ENCODE results near the gene AEN.

AEN gene

DNA sequence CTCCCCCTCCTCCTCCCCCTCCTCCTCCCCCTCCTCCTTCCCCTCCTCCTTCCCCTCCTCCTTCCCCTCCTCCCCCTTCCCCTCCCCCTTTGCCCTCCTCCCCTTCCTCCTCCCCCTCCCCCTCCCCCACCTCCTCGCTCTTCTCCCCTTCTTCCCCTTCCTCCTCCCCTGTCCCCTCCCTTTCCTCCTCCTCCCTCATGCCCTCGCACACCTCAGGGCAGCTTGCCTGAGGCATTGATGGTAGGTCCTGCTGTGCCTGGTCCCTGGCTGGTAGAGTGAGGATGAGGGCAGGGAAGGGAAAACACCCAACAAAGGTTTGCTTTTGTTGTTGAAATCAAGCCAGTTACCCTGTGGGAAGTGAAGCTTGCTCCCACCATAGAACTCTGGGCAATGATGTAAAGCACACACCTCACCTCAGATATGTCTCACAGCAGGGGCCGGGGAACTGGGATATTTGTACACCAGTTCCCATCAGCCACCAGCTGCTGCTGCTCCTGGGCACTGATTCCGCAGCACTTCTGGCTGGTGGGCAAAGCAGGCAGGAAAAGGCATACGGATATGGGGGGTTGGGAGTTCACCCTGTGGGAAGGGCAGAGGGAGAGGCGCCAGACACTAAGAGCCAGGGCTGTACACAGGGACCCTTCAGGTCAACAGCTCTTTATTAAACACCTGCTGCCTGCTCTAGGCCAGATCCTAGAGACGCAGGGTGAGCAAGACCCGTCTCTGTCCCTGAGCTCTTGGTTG, 31.5 kb downstream of the AEN start:
- no peak for DNase-seq

DNA sequence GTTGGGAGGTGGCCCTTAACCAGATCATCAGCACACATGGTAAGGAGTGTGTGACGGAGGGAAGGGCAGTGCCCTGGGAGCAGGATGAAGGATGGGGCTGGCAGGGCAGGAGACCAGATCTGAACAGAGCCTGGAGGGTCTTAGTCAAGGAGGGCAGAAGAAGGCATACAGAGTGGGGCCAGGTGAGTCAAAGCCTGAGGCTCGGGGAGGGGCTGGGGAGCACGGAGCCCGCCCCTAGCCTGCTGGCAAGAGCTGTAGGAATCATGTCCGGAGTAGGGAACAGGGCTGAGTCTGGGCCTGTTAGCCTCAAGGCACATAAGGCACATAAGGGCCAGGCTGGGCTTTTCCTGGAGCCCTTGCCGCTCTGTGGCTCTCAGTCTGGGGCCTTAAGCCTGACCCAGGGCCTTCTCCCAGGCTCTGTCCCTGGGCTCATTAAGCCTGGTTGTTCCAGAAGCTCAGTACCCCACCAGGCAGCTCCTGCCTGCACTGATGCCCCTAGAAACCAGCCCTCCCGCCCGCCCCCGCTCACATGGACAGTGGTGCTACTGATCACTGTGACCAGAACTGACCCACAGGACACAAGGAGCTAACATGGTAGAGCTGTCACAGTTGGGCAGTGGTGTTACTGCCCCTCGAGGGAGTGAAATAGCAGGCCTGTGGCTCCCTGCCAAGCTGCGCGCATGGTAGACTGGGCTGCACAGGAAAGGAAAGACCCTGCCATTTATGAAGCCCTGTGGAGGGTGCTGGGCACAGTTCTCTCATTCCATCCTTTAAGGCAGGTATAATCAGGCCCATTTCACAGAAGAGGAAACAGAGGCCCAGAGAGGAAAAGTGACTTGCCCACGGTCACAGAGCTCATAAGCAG, 32.3 kb downstream of the AEN start:
- DNase-seq: no peak

DNA sequence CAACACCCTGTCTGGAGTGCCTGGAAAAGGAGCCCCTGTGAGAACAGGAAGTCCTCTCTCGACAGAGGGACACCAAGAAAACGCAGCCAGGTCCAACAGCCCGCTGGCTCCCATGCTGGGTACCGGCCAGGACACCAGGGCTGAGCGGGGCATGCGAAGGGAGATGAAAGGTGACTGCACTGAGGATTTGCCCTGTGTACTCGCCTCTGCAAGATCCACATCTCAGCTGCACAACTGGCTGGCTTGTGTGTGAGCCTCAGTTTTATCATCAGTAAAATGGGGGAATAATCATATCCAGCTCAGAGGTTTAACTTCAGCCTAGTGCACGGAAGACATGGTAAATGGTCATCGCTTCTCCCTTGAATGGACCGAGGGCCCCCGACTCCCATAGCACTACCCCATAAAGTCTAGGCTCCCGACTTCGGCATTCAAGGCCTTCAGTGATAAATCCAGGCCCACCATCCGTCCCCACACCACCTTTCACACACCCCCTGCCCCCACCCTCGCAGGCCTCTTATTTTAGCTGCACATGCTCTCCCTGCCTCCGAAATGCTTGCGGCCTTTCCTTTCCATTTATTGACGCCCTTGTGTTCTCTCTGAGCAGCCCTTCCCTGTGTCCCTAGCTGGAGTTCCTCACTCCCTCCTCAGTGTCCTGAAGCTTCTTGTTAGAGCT, 33.4 kb downstream of the AEN start:
- DNase-seq: no peak

DNA sequence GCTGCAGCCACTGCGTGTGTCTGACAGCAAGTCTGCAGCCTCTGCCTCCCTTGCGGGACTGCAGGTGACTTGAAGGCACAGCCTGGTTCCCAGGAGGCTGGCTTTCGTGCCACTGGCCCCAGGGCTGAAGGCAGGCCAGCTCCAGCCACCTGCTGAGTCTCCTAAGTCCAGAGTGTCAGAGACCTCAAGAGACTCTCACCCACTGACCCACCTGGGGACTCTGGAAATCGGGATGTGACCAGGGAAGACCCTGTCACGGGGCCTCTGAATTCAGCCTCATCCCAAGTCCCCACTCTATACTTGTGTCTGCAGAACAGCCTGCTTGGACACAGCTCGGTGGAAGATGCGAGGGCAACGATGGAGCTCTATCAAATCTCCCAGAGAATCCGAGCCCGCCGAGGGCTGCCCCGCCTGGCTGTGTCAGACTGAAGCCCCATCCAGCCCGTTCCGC, 34.0 kb downstream of the AEN start:
- DNase-seq: no peak

DNA sequence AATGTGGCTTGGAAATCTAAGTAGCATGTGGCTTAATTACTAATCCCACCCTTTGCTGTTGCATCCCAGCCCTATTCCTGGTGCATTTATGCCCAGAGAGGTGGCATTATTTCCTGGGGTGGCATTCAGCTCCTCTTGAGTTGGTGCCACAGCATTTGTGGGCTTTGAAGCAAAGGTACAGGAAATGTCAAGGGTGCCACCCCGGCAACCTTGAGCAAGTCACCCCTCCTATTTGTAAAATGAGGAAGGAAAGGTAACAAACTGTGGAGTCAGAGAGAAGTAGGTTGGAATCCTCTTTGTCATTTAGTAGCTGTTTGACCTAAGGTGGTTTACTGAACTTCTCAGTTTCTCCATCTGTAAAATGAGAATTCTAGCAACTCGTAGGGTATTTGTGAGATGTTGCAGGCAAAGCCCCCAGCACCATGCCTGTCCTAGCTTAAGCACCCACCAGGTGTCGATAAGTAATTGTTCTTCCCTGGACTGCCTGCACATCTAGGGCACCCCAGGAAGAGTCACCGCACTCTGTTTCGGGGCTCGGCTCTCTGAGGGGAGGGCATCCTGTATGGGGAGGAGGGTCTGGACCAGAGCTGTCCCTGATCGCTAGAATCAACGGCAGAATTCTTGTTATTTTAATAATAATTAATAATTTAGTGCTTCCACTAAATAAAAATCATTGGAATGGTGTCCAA, 34.8 kb downstream of the AEN start:
- no peak for DNase-seq

DNA sequence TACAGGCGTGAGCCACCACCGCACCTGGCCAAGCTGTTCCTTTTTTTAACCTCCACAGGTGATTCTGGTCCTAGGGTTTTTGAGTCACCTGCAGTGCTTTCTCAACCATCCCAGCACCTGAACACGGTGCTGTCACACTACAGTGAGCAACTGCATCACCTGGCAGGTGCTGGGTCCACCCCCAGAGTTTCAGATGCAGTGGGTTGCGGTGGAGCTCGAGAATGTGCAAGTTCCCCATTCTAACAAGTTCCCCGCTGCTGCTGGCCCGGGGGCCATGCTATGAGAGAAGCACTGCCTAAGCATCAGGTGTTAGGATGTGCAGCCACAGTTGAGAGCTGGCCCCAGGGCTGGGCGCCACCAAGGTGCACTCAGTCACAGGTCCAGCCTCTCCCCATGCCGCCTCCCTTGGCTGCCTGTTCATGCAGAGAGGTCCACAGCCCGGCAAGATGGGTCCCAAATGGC, 35.7 kb downstream of the AEN start:
- DNase-seq: no peak

DNA sequence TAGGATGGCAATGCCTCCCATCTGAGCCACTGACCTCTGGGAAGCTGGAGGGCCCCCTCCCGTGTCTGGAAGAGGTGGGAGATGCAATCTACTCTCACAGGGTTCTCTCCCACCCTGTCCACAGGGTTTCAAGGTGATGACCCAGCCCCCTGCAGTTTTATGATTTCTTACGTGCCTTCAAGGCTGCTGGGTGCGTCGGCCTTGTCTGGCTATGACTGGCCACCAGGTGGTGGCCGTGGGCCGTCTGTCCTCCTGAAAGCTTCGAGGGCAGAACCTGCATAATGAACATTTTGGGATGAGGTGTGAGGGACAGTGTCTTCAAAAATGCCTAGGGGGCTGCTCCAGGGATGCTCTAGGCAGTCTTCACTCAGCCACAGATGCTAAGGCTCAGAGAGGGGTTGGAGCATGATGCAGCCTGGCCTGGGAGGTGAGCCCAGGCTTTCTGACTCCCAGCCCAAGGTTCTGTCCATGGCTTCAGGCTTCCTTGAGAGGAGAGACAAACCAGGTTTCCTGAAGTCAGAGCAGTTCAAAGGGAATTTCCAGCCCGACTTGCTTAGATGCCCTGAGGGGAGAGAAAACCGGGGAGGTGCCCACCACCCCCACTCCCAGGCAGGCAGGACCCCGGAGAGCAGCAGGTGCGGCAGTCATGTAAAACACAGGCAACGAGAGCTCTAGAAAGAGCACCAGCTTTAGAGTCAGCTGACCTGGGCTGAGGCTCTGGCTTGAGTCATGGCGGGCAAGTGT, 36.4 kb downstream of the AEN start:
- no peak for DNase-seq

DNA sequence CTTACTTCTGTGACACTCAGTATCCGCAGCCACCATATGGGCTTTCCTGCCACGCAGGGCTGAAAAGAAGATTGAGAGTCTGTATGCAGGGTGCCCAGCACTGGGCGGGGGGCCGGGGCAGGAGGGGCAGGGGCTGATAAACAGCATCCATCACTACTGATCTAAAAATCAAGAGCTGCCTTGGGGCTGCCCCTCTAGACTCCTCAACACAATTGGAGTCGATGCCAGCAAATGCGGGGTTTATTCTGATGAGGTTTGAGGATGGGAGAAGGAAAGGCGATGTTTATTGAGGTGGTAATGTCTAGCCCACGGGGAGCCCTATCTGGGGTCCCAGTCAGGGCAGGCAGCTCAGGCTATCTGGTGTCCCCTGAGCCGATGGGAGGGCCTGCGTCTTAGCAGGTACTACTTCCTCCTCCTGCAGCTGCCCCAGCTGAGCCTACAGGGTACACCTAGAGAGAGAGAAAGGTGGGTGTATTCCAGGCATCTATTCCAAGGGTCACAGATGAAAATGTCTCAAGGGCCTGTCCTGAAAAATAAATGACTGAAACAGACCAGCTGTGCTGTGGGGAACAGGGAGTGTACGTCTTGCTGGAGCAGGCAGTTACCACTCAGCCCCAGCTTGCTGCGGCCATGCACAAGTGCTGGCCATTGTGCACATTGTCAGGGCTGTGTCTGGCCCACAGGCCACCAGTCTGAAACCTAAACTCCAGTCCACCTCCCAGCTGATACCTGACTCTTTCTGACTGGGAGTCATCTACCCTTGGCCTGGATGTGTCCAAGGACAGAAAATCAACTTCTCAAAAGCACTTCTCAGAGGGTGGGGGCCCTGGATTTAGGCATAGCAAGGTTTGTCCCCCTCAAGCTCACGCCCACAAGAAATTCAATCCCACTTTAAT, 37.2 kb downstream of the AEN start:
- DNase-seq: no peak

DNA sequence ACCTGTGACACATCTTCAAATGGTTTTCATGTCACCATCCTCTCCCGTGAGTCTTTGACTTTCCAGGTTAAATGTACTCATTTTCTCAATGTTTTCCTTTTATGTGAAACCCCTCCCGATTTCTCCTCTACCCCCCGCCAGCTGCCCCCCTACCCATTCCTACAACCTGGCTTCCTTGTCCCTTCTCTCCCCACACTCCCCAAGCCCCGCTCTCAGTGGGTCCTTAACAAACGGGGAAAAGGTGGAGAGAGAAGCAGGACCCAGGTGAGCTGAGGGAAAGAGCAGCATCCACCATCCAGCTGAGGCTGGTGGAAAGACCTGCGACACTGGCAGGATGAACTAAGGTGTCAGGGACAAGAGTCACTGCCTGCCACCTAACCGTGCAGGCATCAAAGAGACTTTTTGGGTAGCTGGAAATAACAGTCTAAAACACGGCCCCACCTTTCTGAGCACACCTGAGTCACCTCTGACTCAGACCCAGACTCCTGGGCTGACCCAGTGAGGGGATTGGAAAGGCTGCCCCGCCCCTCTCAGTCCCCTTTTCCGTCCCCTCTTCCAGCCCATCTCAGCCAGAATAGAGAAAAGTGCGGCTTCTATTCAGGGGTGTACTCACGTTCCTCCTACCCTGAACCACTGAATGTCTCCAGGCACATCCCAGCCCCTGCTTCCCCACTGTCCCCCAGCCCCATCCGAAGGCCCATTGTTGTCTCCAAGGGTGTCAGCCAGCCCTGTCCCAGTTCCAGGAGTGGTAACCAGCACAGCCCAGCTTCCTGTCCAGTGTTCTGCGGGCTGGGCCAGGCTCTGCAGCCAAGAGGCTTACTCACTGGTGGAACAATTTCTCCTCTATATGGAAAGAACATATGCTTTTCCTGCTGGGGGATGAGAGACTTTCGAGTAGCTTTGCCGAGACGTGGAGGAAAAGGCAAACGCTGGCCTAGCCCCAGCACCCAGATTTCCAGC, 38.1 kb downstream of the AEN start:
- DNase-seq: no peak

DNA sequence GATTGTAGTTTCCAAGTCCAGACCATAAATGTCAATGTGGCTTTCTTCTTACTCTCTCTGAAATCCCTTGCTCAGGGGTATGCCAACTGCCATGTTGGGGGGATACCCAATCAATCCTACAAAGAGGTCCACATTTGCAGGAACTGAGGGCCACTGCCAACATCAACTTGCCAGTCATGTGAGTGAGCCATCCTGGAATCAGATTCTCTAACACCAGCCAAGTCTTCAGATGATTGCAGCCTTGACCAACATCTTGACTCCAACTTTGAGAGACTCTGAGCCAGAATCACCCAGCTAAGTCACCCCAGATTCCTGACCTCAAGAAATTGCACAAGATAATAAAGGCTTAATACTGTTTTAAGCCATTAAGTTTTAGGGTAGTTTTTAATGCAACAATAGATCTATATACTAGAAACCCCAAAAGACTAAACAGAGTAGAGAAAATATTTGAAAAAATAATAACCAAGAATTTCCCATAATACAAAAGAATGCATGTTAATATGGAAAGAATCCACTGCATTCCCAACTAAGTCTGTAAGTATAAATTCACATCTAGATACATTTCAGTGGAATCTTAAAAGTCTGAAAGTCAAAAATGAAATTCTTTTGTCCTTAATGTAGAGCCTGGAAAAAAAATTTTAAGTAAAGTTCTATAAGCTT, 40.0 kb downstream of the AEN start:
- DNase-seq: no peak

DNA sequence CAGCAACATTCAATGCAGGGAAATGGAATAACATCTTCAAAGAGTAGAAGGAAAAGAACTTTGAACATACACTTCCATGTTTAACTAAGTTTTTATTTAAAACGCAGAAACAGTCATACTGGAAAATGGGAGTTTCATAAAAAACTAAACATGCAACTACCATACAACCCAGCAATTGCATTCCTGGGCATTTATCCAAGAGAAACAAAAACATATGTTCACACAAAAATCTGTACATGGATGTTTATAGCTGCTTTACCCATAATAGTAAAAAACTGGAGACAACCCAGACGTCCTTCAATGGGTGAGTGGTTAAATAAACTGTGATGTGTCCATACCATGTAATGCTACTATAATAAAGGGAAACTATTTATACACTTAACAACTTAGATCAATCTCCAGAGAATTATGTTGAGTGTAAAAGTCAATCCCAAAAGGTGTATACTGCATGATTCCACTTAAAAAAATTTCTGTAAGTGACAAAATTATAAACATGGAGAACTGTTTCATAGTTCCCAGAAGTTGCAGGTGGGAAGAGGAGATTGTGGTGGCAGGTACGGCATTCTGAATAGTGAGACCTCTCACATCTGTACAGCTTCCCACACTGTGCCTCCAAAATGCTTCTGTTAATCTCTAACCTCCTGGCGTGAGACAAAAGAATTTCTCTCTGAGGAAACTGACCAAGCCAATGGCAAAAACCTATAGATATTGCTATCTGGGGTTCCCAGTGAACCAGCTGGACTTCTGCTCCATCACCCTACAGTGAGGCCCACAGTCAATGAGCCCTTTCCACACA, 40.8 kb downstream of the AEN start:
- DNase-seq: no peak

DNA sequence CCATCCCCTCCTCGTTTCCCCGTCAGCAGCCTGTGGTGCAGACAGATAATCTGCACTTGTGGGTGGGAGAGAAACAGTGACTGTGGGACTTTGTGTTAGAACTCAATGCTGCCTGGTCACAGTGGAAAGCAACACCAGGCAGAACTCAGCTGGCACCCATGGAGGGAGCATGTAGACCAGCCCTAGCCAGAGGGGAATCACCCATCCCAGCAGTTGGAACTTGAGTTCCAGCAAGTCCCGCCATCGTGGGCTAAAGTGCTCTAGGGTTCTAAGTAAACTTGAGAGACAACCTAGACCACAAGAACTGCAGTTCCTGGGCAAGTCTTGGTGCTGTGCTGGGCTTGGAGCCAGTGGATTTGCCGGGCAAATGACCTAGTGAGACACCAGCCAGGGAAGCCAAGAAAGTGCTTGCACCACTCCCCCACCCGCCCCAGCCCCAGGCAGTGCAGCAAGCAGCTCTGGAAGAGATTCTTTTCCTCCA, 42.0 kb downstream of the AEN start:
- no peak for DNase-seq

DNA sequence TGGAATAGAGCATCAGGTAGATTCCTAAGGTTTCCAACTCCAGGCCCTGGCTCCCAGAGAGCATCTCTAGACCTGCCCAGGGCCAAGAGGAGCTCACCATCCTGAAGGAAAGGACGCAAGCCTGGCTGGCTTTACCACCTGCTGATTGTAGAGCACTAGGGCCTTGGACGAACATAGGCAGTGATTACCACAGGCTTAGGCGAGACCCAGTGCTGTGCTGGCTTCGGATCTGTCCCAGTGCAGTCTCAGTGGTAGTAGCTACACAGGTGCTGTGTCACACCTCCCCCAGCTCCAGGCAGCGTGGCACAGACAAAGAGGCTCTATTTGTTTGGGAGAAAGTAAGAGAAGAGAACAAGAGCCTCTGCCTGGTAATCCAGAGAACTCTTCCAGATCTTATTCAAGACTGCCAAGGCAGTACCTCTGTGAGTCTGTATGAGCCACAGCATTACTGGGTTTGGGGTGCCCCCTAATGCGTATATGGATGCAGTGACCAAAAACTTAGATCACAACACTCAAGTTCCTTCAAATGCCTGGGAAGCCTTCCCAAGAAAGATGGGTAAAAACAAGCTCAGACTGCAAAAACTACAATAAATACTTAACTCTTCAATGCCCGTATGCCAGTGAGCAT, 43.1 kb downstream of the AEN start:
- DNase-seq: no peak

DNA sequence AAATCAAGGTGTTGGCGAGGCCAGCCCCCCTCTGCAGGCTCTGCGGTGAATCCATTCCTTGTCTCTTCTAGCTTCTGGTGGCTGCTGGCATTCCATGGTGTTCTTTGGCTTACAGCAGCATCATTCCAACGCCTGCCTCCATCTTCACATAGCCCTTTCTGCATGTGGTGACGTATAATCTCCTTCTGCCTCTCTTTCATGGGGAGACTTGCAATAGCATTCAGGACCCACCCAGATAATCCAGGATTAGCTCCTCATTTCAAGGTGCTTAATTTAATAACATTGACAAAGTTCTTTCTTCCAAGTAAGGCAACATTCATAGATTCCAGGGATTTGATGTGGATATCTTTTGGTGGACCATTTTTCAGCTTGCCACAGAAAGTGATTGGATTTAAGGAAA, 53.5 kb downstream of the AEN start:
- no peak for DNase-seq

DNA sequence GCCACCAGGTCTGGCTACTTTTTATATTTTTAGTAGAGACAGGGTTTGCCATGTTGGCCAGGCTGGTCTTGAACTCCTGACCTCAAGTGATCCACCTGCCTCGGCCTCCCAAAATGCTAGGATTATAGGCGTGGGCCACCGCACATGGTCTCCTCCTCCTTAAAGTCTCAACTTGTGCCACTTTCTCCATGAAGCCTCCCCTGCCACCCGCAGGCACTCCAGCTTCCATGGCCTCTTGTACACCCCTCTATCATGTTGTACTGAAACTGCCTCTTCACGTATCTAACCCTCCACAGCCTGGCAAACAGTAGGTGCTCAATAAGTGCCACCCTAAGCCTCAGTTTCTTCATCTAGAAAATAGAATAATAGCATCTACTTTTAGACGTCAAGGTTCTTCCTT, 57.6 kb downstream of the AEN start:
- no peak for DNase-seq

DNA sequence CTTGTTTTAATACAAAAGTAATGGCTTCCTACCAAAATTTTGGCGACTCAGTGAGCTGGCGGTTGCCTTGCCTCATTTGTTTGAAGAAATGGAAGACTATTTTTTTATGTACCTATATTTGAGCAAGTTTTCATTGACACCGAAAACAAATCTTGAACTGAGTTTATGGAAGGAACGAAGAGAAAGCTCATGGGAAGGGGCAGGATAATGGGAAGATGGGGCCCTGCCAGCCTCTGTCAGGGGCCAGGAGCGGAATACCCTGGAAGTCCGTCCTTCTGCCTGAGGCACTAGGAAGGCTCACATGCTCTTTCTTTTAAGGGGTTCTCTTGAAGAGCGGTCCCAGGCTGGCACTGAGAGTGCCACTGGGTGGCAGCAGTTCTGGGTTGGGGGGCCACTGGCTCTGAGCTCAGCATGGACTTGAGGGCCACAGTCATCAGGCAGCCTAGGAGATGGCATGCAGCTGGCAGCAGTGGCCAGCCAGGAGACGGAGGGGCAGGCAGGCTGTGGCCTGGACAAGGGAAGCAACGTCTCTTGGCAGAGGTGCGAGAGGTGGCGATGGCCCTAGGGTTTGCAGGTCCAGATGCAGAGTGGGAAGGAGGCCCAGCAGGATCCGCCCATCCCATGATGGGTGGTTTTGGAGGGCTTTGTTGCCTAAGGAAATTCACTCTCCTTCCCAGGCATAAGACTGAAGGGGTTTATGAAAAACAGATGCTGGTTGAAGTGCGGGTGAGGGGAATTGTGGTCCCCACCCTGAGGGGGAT, 59.3 kb downstream of the AEN start:
- DNase-seq: no peak

DNA sequence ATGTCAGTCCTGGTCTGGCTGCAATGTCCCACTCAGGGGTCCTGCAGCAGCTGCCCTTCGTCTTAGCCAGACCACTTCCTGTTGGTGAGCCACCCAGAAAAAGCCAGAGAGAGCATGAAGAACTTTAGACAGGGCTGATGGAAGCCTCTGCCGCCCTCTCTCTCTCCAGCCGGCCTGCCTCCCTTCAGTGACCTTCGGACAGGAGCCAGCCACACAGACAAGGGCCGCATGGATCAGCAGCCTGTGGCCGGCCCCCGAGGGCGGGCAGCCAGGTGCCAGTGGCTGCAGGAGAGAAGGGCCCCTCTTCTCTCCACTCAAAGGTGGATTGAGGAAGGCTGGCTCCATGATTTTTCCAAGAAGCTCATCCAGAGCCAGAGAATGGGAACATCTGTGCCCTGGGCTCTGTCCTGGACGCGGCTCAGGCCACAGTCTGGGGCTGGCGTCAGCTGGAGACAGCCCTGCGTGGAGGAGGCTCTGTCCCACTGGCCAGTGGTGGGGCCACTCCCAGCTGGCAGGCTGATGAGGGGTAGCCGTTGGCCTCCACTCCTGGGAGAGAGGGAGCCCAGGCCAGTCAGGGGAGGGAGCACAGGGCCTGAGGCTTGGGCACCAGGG, 60.6 kb downstream of the AEN start:
- no peak for DNase-seq

All from SIG-M5 (cell line).